H9 (cell line): ENCODE results near the gene NTRK3. TPM values are rescaled to one million over a fixed set of nuclear protein-coding genes. Genes with fewer than 3 reads are reported as not detected.

Source experiments
- DNase-seq: peaks from one replicate; pipeline ENCODE4 v3.0.0-alpha.2; 2017
- H2AFZ ChIP-seq: one replicate; pipeline ENCODE4 v1.6.1; 2013; ENCODE audit warnings: mild to moderate bottlenecking, low read length, control low read depth, moderate library complexity
- H2AK5ac ChIP-seq: 2 replicates; pipeline ENCODE4 v1.6.1; 2013; ENCODE audit warnings: low read length, control low read depth, mixed read lengths; ENCODE audit not compliant: insufficient read length
- H2BK120ac ChIP-seq: one replicate; pipeline ENCODE4 v1.6.1; 2013; ENCODE audit warnings: low read depth, mild to moderate bottlenecking, low read length, control low read depth, inconsistent platforms; ENCODE audit not compliant: poor library complexity, severe bottlenecking
- H2BK12ac ChIP-seq: 2 replicates; pipeline ENCODE4 v1.6.1; 2013; ENCODE audit warnings: low read length, control low read depth, mixed read lengths, low read depth; ENCODE audit not compliant: insufficient read length
- H2BK15ac ChIP-seq: 2 replicates; pipeline ENCODE4 v1.6.1; 2013; ENCODE audit warnings: low read depth, low read length, control low read depth
- H2BK20ac ChIP-seq: one replicate; pipeline ENCODE4 v1.6.1; 2013; ENCODE audit warnings: low read depth, mild to moderate bottlenecking, low read length, control low read depth, inconsistent platforms; ENCODE audit not compliant: poor library complexity, severe bottlenecking
- H2BK5ac ChIP-seq: 2 replicates; pipeline ENCODE4 v1.6.1; 2013; ENCODE audit warnings: low read length, control low read depth, mixed read lengths; ENCODE audit not compliant: insufficient read length
- H3K14ac ChIP-seq: 2 replicates; pipeline ENCODE4 v1.6.1; 2013; ENCODE audit warnings: low read length, control low read depth; ENCODE audit not compliant: insufficient read depth
- H3K18ac ChIP-seq: 2 replicates; pipeline ENCODE4 v1.6.1; 2013; ENCODE audit warnings: low read depth, mild to moderate bottlenecking, mixed read lengths, low read length, control low read depth; ENCODE audit not compliant: insufficient read length
- H3K23ac ChIP-seq: 2 replicates; pipeline ENCODE4 v1.6.1; 2013; ENCODE audit warnings: low read length, control low read depth, mixed read lengths, low read depth; ENCODE audit not compliant: insufficient read length
- H3K23me2 ChIP-seq: 2 replicates; pipeline ENCODE4 v1.6.1; 2013; ENCODE audit warnings: low read depth, mild to moderate bottlenecking, mixed read lengths, low read length, control low read depth; ENCODE audit not compliant: insufficient read length, poor library complexity, severe bottlenecking
- H3K27ac ChIP-seq: 2 replicates; pipeline ENCODE4 v1.5.1; 2013; ENCODE audit warnings: low read length, control low read depth, mixed read lengths, low read depth; ENCODE audit not compliant: insufficient read length
- H3K27me3 ChIP-seq: 2 replicates; pipeline ENCODE4 v1.6.1; 2013; ENCODE audit warnings: low read length, control low read depth, inconsistent platforms; ENCODE audit not compliant: insufficient read depth
- H3K4ac ChIP-seq: 2 replicates; pipeline ENCODE4 v1.6.1; 2013; ENCODE audit warnings: low read depth, mild to moderate bottlenecking, control low read depth, inconsistent platforms, low read length, moderate library complexity
- H3K4me1 ChIP-seq: 2 replicates; pipeline ENCODE4 v1.6.1; 2013; ENCODE audit warnings: low read length, control low read depth, inconsistent platforms; ENCODE audit not compliant: insufficient read depth
- H3K4me2 ChIP-seq: 2 replicates; pipeline ENCODE4 v1.6.1; 2013; ENCODE audit warnings: low read length, control low read depth, mixed read lengths; ENCODE audit not compliant: insufficient read length, insufficient read depth
- H3K56ac ChIP-seq: 2 replicates; pipeline ENCODE4 v1.6.1; 2013; ENCODE audit warnings: low read depth, mild to moderate bottlenecking, mixed read lengths, low read length, control low read depth; ENCODE audit not compliant: insufficient read length
- H3K79me1 ChIP-seq: 2 replicates; pipeline ENCODE4 v1.6.1; 2013; ENCODE audit warnings: low read depth, mild to moderate bottlenecking, moderate library complexity, low read length, control low read depth, inconsistent platforms; ENCODE audit not compliant: insufficient read depth, poor library complexity, severe bottlenecking
- H3K79me2 ChIP-seq: 2 replicates; pipeline ENCODE4 v1.6.1; 2013; ENCODE audit warnings: low read length, control low read depth, inconsistent platforms; ENCODE audit not compliant: insufficient read depth
- H3K9ac ChIP-seq: 2 replicates; pipeline ENCODE4 v1.6.1; 2013; ENCODE audit warnings: low read length, control low read depth, mixed read lengths; ENCODE audit not compliant: insufficient read length; ENCODE audit errors: extremely low read depth
- H3K9me3 ChIP-seq: one replicate; pipeline ENCODE4 v1.6.1; 2013; ENCODE audit warnings: low read depth, low read length, inconsistent platforms; ENCODE audit not compliant: control insufficient read depth
- H3T11ph ChIP-seq: one replicate; pipeline ENCODE4 v1.6.1; 2013; ENCODE audit warnings: mild to moderate bottlenecking, low read length, control low read depth, inconsistent platforms
- H4K20me1 ChIP-seq: one replicate; pipeline ENCODE4 v1.6.1; 2013; ENCODE audit not compliant: control insufficient read depth, insufficient read length, insufficient read depth
- H4K5ac ChIP-seq: 2 replicates; pipeline ENCODE4 v1.6.1; 2013; ENCODE audit warnings: low read depth, mild to moderate bottlenecking, mixed read lengths, low read length, control low read depth; ENCODE audit not compliant: insufficient read length
- H4K8ac ChIP-seq: replicated peaks from 2 replicates; pipeline ENCODE4 v1.6.1; 2013; ENCODE audit warnings: low read length, control low read depth, mixed read lengths, low read depth; ENCODE audit not compliant: insufficient read length
- H4K91ac ChIP-seq: 2 replicates; pipeline ENCODE4 v1.6.1; 2013; ENCODE audit warnings: low read depth, mild to moderate bottlenecking, moderate library complexity, mixed read lengths, low read length, control low read depth; ENCODE audit not compliant: insufficient read length
- H3K27ac Mint-ChIP-seq, 3 experiments: 2 replicates in 2 of 3; 3 replicates in 1 of 3; pipeline ENCODE4 v1.8.0; 2020 to 2021; ENCODE audit warnings: mixed read lengths in 3 of 3, mild to moderate bottlenecking in 1 of 3, moderate library complexity in 1 of 3
- H3K27me3 Mint-ChIP-seq: 2 replicates; pipeline ENCODE4 v1.8.0; 2021; ENCODE audit warnings: low read depth, mild to moderate bottlenecking, moderate library complexity, mixed read lengths
- H3K36me3 Mint-ChIP-seq, 3 experiments: 2 replicates in 2 of 3; 3 replicates in 1 of 3; pipeline ENCODE4 v1.8.0; 2020 to 2021; ENCODE audit warnings: low read depth in 3 of 3, mixed read lengths in 3 of 3; ENCODE audit not compliant: insufficient read depth in 1 of 3
- H3K4me1 Mint-ChIP-seq, 2 experiments: 2 replicates each; pipeline ENCODE4 v1.8.0; 2020; ENCODE audit warnings: mixed read lengths in 2 of 2
- H3K4me3 Mint-ChIP-seq, 2 experiments: 2 replicates in 1 of 2; 3 replicates in 1 of 2; pipeline ENCODE4 v1.8.0; 2020 to 2021; ENCODE audit warnings: mild to moderate bottlenecking in 2 of 2, mixed read lengths in 2 of 2, moderate library complexity in 1 of 2
- H3K9me3 Mint-ChIP-seq, 2 experiments: 2 replicates in 1 of 2; 3 replicates in 1 of 2; pipeline ENCODE4 v1.8.0; 2020; ENCODE audit warnings: mild to moderate bottlenecking in 2 of 2, mixed read lengths in 2 of 2, moderate library complexity in 1 of 2
- CTCF ChIP-seq: fragments of 200-600 bp; sonication (generic); conservative IDR thresholded peaks from 3 replicates; pipeline ENCODE4 v1.8.0; 2021; ENCODE audit warnings: antibody characterized with exemption, mild to moderate bottlenecking
- WGBS: extraction: QIAGEN DNeasy Blood & Tissue Kit; methylation state at CpG from one replicate; pipeline ENCODE4 v1.1.7; 2013; ENCODE audit warnings: missing lambda C conversion rate, low lambda C conversion rate, mixed read lengths; ENCODE audit not compliant: insufficient read length; ENCODE audit errors: extremely low coverage; 5-methylcytosine and 5-hydroxymethylcytosine counted together
- total RNA-seq: library from RNA; stranded (reverse); gene quantifications from 2 replicates; pipeline ENCODE4 v1.2.1, GENCODE V29; 2021

Gene NTRK3
- total RNA-seq, 1 experiment from 2014 or later, result 2.5 TPM

GRCh38 chr15:88185584-88185983 lies 71.0 kb downstream of the NTRK3 start:
- Histone ChIP-seq H3K9me3 (no peaks in the 10 kb centered on the region), H3K79me2 (no peaks in the 10 kb centered on the region), H3K23ac (no peak overlapping the region), H3K79me1 (no peaks in the 10 kb centered on the region), H4K8ac (no peak overlapping the region), H3K4me1 (no peaks in the 10 kb centered on the region), H2BK15ac (no peak overlapping the region), H3K27ac (no peak overlapping the region), H3K27me3 (no peaks in the 10 kb centered on the region), H2AK5ac (no peak overlapping the region), H3K4ac (no peak overlapping the region), H3K9ac (no peak overlapping the region), H4K5ac (no peak overlapping the region), H2BK12ac (no peak overlapping the region), H4K91ac (no peak overlapping the region), H2BK120ac (no peak overlapping the region), H3T11ph (no peak overlapping the region), H3K56ac (no peak overlapping the region), H3K18ac (no peak overlapping the region), H3K14ac (no peak overlapping the region), H4K20me1 (no peaks in the 10 kb centered on the region), H2BK20ac (no peak overlapping the region), H2AFZ (no peak overlapping the region), H3K23me2 (no peaks in the 10 kb centered on the region), H2BK5ac (no peak overlapping the region), H3K4me2 (no peak overlapping the region)
- Mint-ChIP-seq H3K9me3 (no peaks in the 10 kb centered on the region), H3K4me3 (no peak overlapping the region), H3K27ac (no peak overlapping the region), H3K4me1 (no peaks in the 10 kb centered on the region), H3K27me3 (peaks cover 15% of the 10 kb centered on the region), H3K36me3 (no peaks in the 10 kb centered on the region)
- no peak for TF ChIP-seq CTCF
- no CpG with 5 or more reads among the region's 3 CpGs for WGBS
- DNase-seq, result no peak
